Esophagus (tissue), 2 donors: ENCODE data around the gene MACROD2. TPM values are rescaled to one million over a fixed set of nuclear protein-coding genes. Genes with fewer than 3 reads are reported as not detected.

Experiments
- H3K27ac ChIP-seq, 2 donors: one replicate each; pipeline ENCODE4 v1.5.1; 2013; ENCODE audit warnings: low read depth in 2 of 2, mild to moderate bottlenecking in 2 of 2, inconsistent platforms in 1 of 2, low read length in 1 of 2, moderate library complexity in 1 of 2
- H3K27me3 ChIP-seq, 2 donors: one replicate each; pipeline ENCODE4 v1.6.1; 2013; ENCODE audit warnings: low read length in 2 of 2, control low read depth in 1 of 2, mild to moderate bottlenecking in 1 of 2; ENCODE audit not compliant: insufficient read depth in 2 of 2, control insufficient read depth in 1 of 2
- H3K36me3 ChIP-seq, 2 donors: one replicate each; pipeline ENCODE4 v1.6.1; 2013; ENCODE audit warnings: low read length in 1 of 2; ENCODE audit not compliant: control insufficient read depth in 2 of 2, insufficient read depth in 2 of 2
- H3K4me1 ChIP-seq, 2 donors: one replicate each; pipeline ENCODE4 v1.6.1; 2013; ENCODE audit warnings: low read length in 1 of 2; ENCODE audit not compliant: control insufficient read depth in 2 of 2, insufficient read depth in 2 of 2
- H3K4me3 ChIP-seq, 2 donors: one replicate each; pipeline ENCODE4 v1.5.1; 2013; ENCODE audit warnings: low read length in 2 of 2, mild to moderate bottlenecking in 2 of 2, low read depth in 1 of 2, moderate library complexity in 1 of 2
- H3K9me3 ChIP-seq, 2 donors: one replicate each; pipeline ENCODE4 v1.6.1; 2013; ENCODE audit warnings: mild to moderate bottlenecking in 2 of 2, low read depth in 1 of 2, low read length in 1 of 2, moderate library complexity in 1 of 2; ENCODE audit not compliant: control insufficient read depth in 2 of 2, insufficient read depth in 1 of 2
- WGBS, 2 donors: extraction: QIAGEN DNeasy Blood & Tissue Kit; methylation state at CpG; one replicate each; pipeline ENCODE4 v1.1.7; 2013; 5-methylcytosine and 5-hydroxymethylcytosine counted together
- polyA plus RNA-seq, 2 donors: library from polyadenylated mRNA; stranded (reverse); fragments of 200-250 nt; gene quantifications; one replicate each; pipeline ENCODE4 v1.2.3, GENCODE V29; 2013
- donor health status: healthy with polysubstance abuse.
- donor health status: Bipolar disorder and iron deficiency.

Gene MACROD2
- polyA plus RNA-seq, 2 donors = 0.64 to 1.9 TPM

GRCh38 chr20:14820771-14821170 lies 825.5 kb downstream of the MACROD2 start:
- H3K27ac ChIP-seq = no peak overlapping the region
- no peaks in the 10 kb centered on the region for H3K36me3 ChIP-seq
- H3K4me1 ChIP-seq = no peaks in the 10 kb centered on the region
- 63 to 68% methylated on average over 9 of the region's 9 CpGs for WGBS, 2 donors
- H3K4me3 ChIP-seq = no peak overlapping the region
- H3K9me3 ChIP-seq = no peaks in the 10 kb centered on the region
- no peaks in the 10 kb centered on the region for H3K27me3 ChIP-seq

GRCh38 chr20:14821251-14821650 lies 825.9 kb downstream of the MACROD2 start:
- 80 to 82% methylated on average over 3 of the region's 3 CpGs for WGBS, 2 donors
- no peaks in the 10 kb centered on the region for H3K4me1 ChIP-seq
- H3K9me3 ChIP-seq = no peaks in the 10 kb centered on the region

GRCh38 chr20:14824996-14825395 lies 829.7 kb downstream of the MACROD2 start:
- no peaks in the 10 kb centered on the region for H3K27me3 ChIP-seq
- H3K4me1 ChIP-seq = no peaks in the 10 kb centered on the region
- H3K9me3 ChIP-seq = no peaks in the 10 kb centered on the region
- no peaks in the 10 kb centered on the region for H3K36me3 ChIP-seq
- WGBS, 2 donors = 62 to 67% methylated on average over 4 of the region's 4 CpGs
- H3K4me3 ChIP-seq = no peak overlapping the region
- H3K27ac ChIP-seq = no peak overlapping the region

More at GRCh38 chr20:14821251-14821650, 825.9 kb downstream of the MACROD2 start:
- Histone ChIP-seq H3K4me3 (no peak overlapping the region), H3K27me3 (no peaks in the 10 kb centered on the region), H3K27ac (no peak overlapping the region), H3K36me3 (no peaks in the 10 kb centered on the region)

GRCh38 chr20:14826543-14827313 lies 831.4 kb downstream of the MACROD2 start:
- H3K27ac ChIP-seq = no peak overlapping the region
- no peaks in the 10 kb centered on the region for H3K4me1 ChIP-seq
- no peaks in the 10 kb centered on the region for H3K36me3 ChIP-seq
- no peaks in the 10 kb centered on the region for H3K27me3 ChIP-seq
- no peak overlapping the region for H3K4me3 ChIP-seq
- WGBS, 2 donors = 87 to 88% methylated on average over 17 of the region's 17 CpGs
- H3K9me3 ChIP-seq = no peaks in the 10 kb centered on the region

- Histone ChIP-seq H3K4me3 (no peak overlapping the region), H3K4me1 (no peaks in the 10 kb centered on the region), H3K9me3 (no peaks in the 10 kb centered on the region), H3K36me3 (no peaks in the 10 kb centered on the region), H3K27ac (no peak overlapping the region), H3K27me3 (no peaks in the 10 kb centered on the region)
- WGBS, 2 donors = 81 to 82% methylated on average over 1 of the region's 1 CpG
These were observed 833.1 kb downstream of the MACROD2 start for GRCh38 chr20:14828459-14828858.

GRCh38 chr20:14829906-14830305 lies 834.6 kb downstream of the MACROD2 start:
- Histone ChIP-seq H3K9me3 (no peaks in the 10 kb centered on the region), H3K27ac (no peak overlapping the region), H3K4me3 (no peak overlapping the region), H3K4me1 (no peaks in the 10 kb centered on the region), H3K27me3 (no peaks in the 10 kb centered on the region), H3K36me3 (no peaks in the 10 kb centered on the region)
- 83 to 93% methylated on average over 1 of the region's 1 CpG for WGBS, 2 donors

- Histone ChIP-seq H3K36me3 (no peaks in the 10 kb centered on the region), H3K27me3 (no peaks in the 10 kb centered on the region), H3K9me3 (no peaks in the 10 kb centered on the region), H3K4me3 (no peak overlapping the region), H3K4me1 (no peaks in the 10 kb centered on the region), H3K27ac (no peak overlapping the region)
- WGBS, 2 donors = 71 to 77% methylated on average over 2 of the region's 2 CpGs
These were observed 835.1 kb downstream of the MACROD2 start for GRCh38 chr20:14830466-14830865.

GRCh38 chr20:14830899-14831298 lies 835.6 kb downstream of the MACROD2 start:
- H3K36me3 ChIP-seq = no peaks in the 10 kb centered on the region
- 89 to 90% methylated on average over 6 of the region's 6 CpGs for WGBS, 2 donors
- H3K27ac ChIP-seq = no peak overlapping the region
- no peaks in the 10 kb centered on the region for H3K27me3 ChIP-seq
- H3K4me1 ChIP-seq = no peaks in the 10 kb centered on the region
- H3K9me3 ChIP-seq = no peaks in the 10 kb centered on the region
- no peak overlapping the region for H3K4me3 ChIP-seq

- no peaks in the 10 kb centered on the region for H3K4me1 ChIP-seq
- H3K9me3 ChIP-seq = no peaks in the 10 kb centered on the region
- H3K4me3 ChIP-seq = no peak overlapping the region
- no peaks in the 10 kb centered on the region for H3K36me3 ChIP-seq
- no peaks in the 10 kb centered on the region for H3K27me3 ChIP-seq
- no peak overlapping the region for H3K27ac ChIP-seq
These were observed 837.3 kb downstream of the MACROD2 start for GRCh38 chr20:14832630-14833029.
